Spleen (tissue), 11 donors: ENCODE data around the gene NBPF20. TPM values are rescaled to one million over a fixed set of nuclear protein-coding genes. Genes with fewer than 3 reads are reported as not detected.
A peak's percentile ranks its signal among the peaks of the same experiment; 100 is the strongest.
"Not testable (repeated sequence)": the region's sequence is repeated elsewhere in the genome, so short reads cannot be mapped to it uniquely, and the experiment has no call there.

Experiments used
- DNase-seq: peaks from one replicate; pipeline ENCODE4 v3.0.0-alpha.2; 2020
- H3K27ac ChIP-seq, 8 donors: fragments of 200-600 bp; sonication (generic) in 7 of 8; 1 replicate in 4 of 8; 2 replicates in 4 of 8; pipeline versions ENCODE4 v1.5.0 to v1.8.0; 2016 to 2021; ENCODE audit warnings: inconsistent platforms in 4 of 8, mild to moderate bottlenecking in 4 of 8, moderate library complexity in 1 of 8
- H3K27me3 ChIP-seq, 7 donors: fragments of 200-600 bp; sonication (generic) in 6 of 7; replicated peaks in 1 of 7; 1 replicate in 4 of 7; 2 replicates in 3 of 7; pipeline versions ENCODE4 v1.5.0 to v1.8.0; 2016 to 2021; ENCODE audit warnings: inconsistent platforms in 3 of 7, mild to moderate bottlenecking in 1 of 7
- H3K36me3 ChIP-seq, 6 donors: fragments of 200-600 bp; sonication (generic) in 5 of 6; 1 replicate in 4 of 6; 2 replicates in 2 of 6; pipeline versions ENCODE4 v1.5.0 to v1.8.0; 2016 to 2021; ENCODE audit warnings: inconsistent platforms in 2 of 6
- H3K4me1 ChIP-seq, 6 donors: fragments of 200-600 bp; sonication (generic) in 5 of 6; 1 replicate in 3 of 6; 2 replicates in 3 of 6; pipeline versions ENCODE4 v1.5.0 to v1.8.0; 2016 to 2021; ENCODE audit warnings: inconsistent platforms in 3 of 6
- H3K4me3 ChIP-seq, 8 donors: fragments of 200-600 bp; sonication (generic) in 7 of 8; 1 replicate in 4 of 8; 2 replicates in 4 of 8; pipeline versions ENCODE4 v1.5.0 to v1.8.0; 2016 to 2021; ENCODE audit warnings: inconsistent platforms in 4 of 8, mild to moderate bottlenecking in 4 of 8, moderate library complexity in 2 of 8
- H3K9me3 ChIP-seq, 8 donors: fragments of 200-600 bp; sonication (generic) in 7 of 8; 1 replicate in 4 of 8; 2 replicates in 4 of 8; pipeline versions ENCODE4 v1.5.0 to v1.8.0; 2016 to 2021; ENCODE audit warnings: inconsistent platforms in 4 of 8
- WGBS, 5 donors: extraction: QIAGEN DNeasy Blood & Tissue Kit in 3 of 5; methylation state at CpG; one replicate each; pipeline versions ENCODE4 v1.1.5 to v1.1.7; 2013 to 2018; 5-methylcytosine and 5-hydroxymethylcytosine counted together
- intact Hi-C: fragments of 100-400 bp; cut with DNase I; formaldehyde crosslinking; loops from one replicate; pipeline ENCODE4 v1.15.0; 2023; ENCODE audit warnings: low total_unique reads
- polyA plus RNA-seq, 3 donors: library from polyadenylated mRNA; stranded (reverse); fragments of 200-250 nt; gene quantifications; one replicate each; pipeline ENCODE4 v1.2.1, GENCODE V29; 2013
- total RNA-seq, 7 donors: library from RNA; depleted of rRNA in 3 of 7; stranded (reverse); fragments of >200 nt in 3 of 7; fragmentation: NEBNext Ultra II Directional in 4 of 7; extraction: Animal tissue kit (Norgen Biotek cat#: 25700) in 4 of 7; gene quantifications; one replicate each; pipeline versions ENCODE4 v1.1.0 to v1.2.1, GENCODE V29; 2016 to 2021
- donor health status: healthy with polysubstance abuse.
- donor health status: DM: no; HTN: no; CAD: no; lungs with moderate emphysema.
- donor health status: DM: no; HTN: no; CAD: no.
- donor health status: Bipolar disorder and iron deficiency.
- donor health status: healthy.
- donor health status: DM: no; HTN: no; CAD: no.
- donor health status: DM: yes; HTN: yes; CAD: no.

The NBPF20 gene
- total and polyA plus RNA-seq, 10 donors: 0.48 to 5.2 (median 3.5) TPM

GRCh38 chr1:145459063-145459462 is 33.7 kb upstream of the NBPF20 start:
- H3K27me3 ChIP-seq: peaks cover 0 to 36% (median 0%) of the 10 kb centered on the region in 7 donors
- H3K36me3 ChIP-seq, H3K4me3 ChIP-seq, intact Hi-C loops, H3K4me1 ChIP-seq, H3K9me3 ChIP-seq, H3K27ac ChIP-seq, DNase-seq: not testable (repeated sequence)
- WGBS, 5 donors: 29 to 67% (median 46%) methylated on average over 1 of the region's 1 CpG

DNA sequence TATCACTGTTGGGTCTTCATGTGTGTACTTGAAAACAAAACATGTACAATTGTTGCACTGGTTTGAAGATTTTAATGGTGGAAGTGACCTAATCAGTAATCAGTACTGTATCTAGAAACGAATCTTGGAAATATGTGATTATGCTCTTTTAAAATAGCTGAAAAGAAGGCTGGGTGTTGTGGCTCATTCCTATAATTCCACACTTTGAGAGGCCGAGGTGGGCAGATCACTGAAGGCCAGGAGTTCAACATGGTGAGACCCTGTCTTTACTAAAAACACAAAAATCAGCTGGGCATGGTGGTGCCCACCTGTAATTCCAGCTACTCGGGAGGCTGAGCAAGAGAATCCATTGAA is 29.4 kb upstream of the NBPF20 start:
- not testable (repeated sequence) for H3K27ac ChIP-seq

GRCh38 chr1:145453873-145454823 is 28.7 kb upstream of the NBPF20 start:
- H3K27ac ChIP-seq, H3K36me3 ChIP-seq, H3K4me1 ChIP-seq, H3K9me3 ChIP-seq, intact Hi-C loops, H3K4me3 ChIP-seq, DNase-seq: not testable (repeated sequence)
- peaks cover 0 to 25% (median 4%) of the 10 kb centered on the region in 7 donors for H3K27me3 ChIP-seq
- WGBS, 5 donors: 20 to 37% (median 23%) methylated on average over 14 to 59 of the region's 86 CpGs

More for the DNA sequence above, 29.4 kb upstream of the NBPF20 start:
- H3K4me1 ChIP-seq, H3K9me3 ChIP-seq, DNase-seq, intact Hi-C loops, H3K4me3 ChIP-seq, H3K36me3 ChIP-seq: not testable (repeated sequence)
- WGBS, 5 donors: 55 to 71% (median 63%) methylated on average over 2 of the region's 3 CpGs
- peaks cover 0 to 25% (median 4%) of the 10 kb centered on the region in 7 donors for H3K27me3 ChIP-seq

DNA sequence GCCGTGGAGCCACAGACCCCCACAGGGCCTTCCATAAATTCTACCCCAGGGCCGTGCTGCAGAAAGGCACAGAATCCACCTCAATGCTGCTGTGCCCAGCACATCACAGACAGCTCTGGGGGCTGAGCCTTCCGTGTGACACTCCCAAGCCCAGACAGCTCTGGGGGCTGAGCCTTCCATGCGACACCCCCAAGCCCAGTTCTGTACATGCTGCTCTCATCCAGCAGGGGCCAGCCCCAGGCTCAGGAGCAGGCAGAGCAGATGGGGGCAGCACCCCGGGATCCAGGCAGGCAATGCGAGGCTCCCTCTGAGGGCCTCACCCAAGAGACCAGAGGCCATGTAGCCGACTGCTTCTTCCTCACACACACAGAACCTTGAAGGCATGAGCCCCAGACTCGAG is 27.1 kb upstream of the NBPF20 start:
- DNase-seq, H3K36me3 ChIP-seq, H3K4me3 ChIP-seq, H3K9me3 ChIP-seq, H3K4me1 ChIP-seq, H3K27ac ChIP-seq, intact Hi-C loops: not testable (repeated sequence)
- WGBS, 5 donors: 48 to 68% (median 60%) methylated on average over 2 to 4 of the region's 8 CpGs; no CpG with 5 or more reads in 2 of the 5 donors
- peaks cover 0 to 25% (median 4%) of the 10 kb centered on the region in 7 donors for H3K27me3 ChIP-seq

- H3K4me1 ChIP-seq, H3K36me3 ChIP-seq, intact Hi-C loops, H3K27ac ChIP-seq, H3K4me3 ChIP-seq, DNase-seq, H3K9me3 ChIP-seq: not testable (repeated sequence)
- H3K27me3 ChIP-seq: peaks cover 0 to 25% (median 4%) of the 10 kb centered on the region in 7 donors
- WGBS, 5 donors: 2 to 15% (median 11%) methylated on average over 5 to 7 of the region's 8 CpGs
Observed at GRCh38 chr1:145451914-145452313, 26.5 kb upstream of the NBPF20 start.

DNA sequence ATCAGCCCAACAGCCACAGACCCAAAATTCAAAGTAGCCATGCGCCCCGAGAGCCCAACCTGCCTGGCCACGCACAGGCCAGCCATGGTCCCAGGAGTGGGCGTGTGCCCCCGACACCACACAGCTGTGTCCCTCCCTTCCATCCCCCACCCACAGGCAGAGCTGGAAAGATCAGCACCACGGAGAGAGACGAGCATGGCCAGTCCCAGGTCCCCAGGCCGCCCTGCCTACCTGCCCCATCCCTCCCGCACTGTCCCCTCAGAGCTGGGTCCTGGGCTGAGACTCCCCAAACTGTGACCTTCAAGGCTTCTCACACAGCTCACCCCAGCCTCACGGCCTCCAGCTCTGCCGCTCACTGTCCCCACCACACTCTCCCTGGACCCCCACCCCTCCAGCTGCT is 19.8 kb upstream of the NBPF20 start:
- not testable (repeated sequence) for H3K9me3 ChIP-seq, H3K4me1 ChIP-seq
- WGBS, 5 donors: 30 to 57% (median 37%) methylated on average over 2 to 9 of the region's 11 CpGs

GRCh38 chr1:145442340-145442739 is 16.9 kb upstream of the NBPF20 start:
- DNase-seq, H3K27me3 ChIP-seq, H3K4me3 ChIP-seq, H3K27ac ChIP-seq, H3K36me3 ChIP-seq, H3K9me3 ChIP-seq, intact Hi-C loops, H3K4me1 ChIP-seq: not testable (repeated sequence)
- 79 to 90% (median 84%) methylated on average over 5 of the region's 5 CpGs for WGBS, 5 donors

More for the DNA sequence above, 19.8 kb upstream of the NBPF20 start:
- H3K27me3 ChIP-seq, H3K36me3 ChIP-seq, DNase-seq, H3K27ac ChIP-seq, H3K4me3 ChIP-seq, intact Hi-C loops: not testable (repeated sequence)

DNA sequence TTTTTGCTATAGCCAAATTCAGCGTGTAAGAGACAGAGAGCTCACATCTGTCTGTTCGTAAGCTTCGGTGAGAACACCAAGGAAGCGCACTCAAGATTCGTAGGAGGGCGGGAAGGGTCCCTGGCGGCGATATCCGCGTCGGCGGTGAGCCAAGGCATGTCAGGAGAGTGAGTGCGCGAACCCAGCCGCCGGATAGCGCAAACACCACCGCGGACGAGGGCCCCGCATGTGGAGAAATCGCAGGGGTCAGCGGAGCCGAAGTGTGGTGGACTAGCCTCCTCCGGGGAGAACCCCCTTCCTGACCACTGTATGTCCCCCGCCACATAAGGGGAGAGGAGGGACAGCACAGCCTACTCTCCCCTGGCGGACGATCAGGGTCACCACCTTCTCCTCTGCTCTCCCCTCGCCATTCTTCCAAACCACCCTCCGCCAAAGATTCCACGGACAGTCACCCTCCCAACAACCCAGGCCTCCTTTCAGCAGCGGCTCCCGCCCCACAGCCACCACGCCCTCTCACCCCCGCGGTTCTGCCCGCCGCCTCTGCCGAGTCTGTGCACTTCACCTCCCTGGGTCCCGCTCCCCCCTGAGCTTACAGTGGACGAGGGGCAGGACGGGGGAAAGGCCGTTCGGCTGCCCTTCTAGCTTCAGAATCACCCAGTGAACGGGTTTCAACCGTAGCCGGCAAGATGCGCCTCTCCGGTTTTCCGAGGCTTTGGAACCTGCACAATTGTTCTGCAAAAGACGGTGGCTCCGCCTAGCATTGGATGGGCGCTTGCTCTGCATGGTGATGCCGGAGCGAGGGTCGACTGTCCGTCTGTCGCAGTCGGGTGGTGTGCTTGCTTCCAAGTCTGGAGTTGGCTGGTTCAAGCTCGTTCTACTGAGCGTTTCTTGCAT is 6.2 kb upstream of the NBPF20 start:
- Histone ChIP-seq H3K4me3 (peak overlapping the region in 2 of 8 donors; percentile 12 to 54), H3K27me3 (peaks cover 0 to 69% (median 26%) of the 10 kb centered on the region in 7 donors), H3K9me3 (peaks cover 0 to 26% (median 18%) of the 10 kb centered on the region in 8 donors)
- H3K36me3 ChIP-seq, H3K27ac ChIP-seq, H3K4me1 ChIP-seq, DNase-seq, intact Hi-C loops: not testable (repeated sequence)
- WGBS, 5 donors: 2 to 6% (median 4%) methylated on average over 17 to 60 of the region's 61 CpGs

DNA sequence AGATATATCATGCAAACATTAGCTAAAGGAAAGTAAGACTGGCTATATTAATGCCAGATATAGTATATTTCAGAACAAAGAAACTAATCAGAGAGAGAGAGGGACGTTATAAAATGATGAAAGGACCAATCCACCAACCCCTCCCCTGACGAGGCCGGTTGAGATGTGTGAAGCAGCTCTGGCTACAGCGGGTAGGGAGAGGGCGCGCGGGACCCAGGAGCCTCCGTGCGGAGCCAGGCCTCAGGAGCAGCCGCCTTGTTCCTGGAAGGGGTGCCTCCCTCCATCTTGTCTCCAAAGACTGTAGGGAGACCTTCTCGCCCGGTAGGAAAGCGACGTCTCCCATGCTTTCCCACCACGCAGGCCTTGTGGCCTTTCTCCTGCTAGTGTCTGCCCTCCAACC is 5.4 kb upstream of the NBPF20 start:
- H3K4me1 ChIP-seq: peaks cover 0 to 12% (median 7%) of the 10 kb centered on the region in 6 donors
- H3K9me3 ChIP-seq: peaks cover 0 to 26% (median 18%) of the 10 kb centered on the region in 8 donors
- H3K27ac ChIP-seq, DNase-seq, H3K4me3 ChIP-seq, H3K36me3 ChIP-seq, intact Hi-C loops: not testable (repeated sequence)
- H3K27me3 ChIP-seq: peaks cover 0 to 74% (median 26%) of the 10 kb centered on the region in 7 donors
- WGBS, 5 donors: 13 to 26% (median 20%) methylated on average over 9 to 10 of the region's 15 CpGs

DNA sequence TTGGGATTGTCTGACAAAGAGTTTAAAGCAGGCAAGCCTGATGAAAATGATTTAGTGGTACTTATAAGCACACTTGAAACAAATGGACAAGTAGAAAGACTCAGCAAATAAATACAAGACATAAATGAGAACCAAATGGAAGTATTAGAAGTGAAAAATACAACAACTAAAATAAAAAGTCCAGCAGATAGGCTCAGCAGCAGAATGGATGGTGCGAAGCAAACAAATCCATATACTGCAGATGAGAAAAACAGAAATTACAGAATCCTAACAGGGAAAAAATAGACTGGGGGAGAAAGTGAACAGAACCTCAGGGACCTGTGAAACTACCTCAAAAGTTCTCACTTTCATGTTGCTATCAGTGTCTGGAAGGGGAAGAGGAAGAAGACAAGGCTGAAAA is 3.9 kb upstream of the NBPF20 start:
- WGBS, 5 donors: 88 to 100% (median 92%) methylated on average over 1 of the region's 1 CpG
- H3K27ac ChIP-seq, H3K36me3 ChIP-seq, H3K4me3 ChIP-seq, DNase-seq, intact Hi-C loops: not testable (repeated sequence)
- Histone ChIP-seq H3K4me1 (peaks cover 0 to 23% (median 15%) of the 10 kb centered on the region in 6 donors), H3K27me3 (peaks cover 0 to 72% (median 26%) of the 10 kb centered on the region in 7 donors), H3K9me3 (peaks cover 0 to 26% (median 18%) of the 10 kb centered on the region in 8 donors)
